Mesothelial cell of epicardium (in vitro differentiated cells): Measurements from ENCODE around the gene PLEKHD1. TPM values are rescaled to one million over a fixed set of nuclear protein-coding genes. Genes with fewer than 3 reads are reported as not detected.

Experiments
- DNase-seq, 2 experiments: peaks; one replicate each; pipeline ENCODE4 v3.0.0; 2021; ENCODE audit warnings: low spot score in 2 of 2; ENCODE audit not compliant: unreplicated experiment in 2 of 2
- H3K27ac Mint-ChIP-seq: 2 replicates; pipeline ENCODE4 v1.8.0; 2021; ENCODE audit warnings: mixed read lengths
- H3K27me3 Mint-ChIP-seq: 2 replicates; pipeline ENCODE4 v1.8.0; 2021; ENCODE audit warnings: low read depth, mixed read lengths
- H3K36me3 Mint-ChIP-seq: 2 replicates; pipeline ENCODE4 v1.8.0; 2021; ENCODE audit warnings: mixed read lengths
- H3K4me1 Mint-ChIP-seq: 2 replicates; pipeline ENCODE4 v1.8.0; 2021; ENCODE audit warnings: mixed read lengths
- H3K4me3 Mint-ChIP-seq: 2 replicates; pipeline ENCODE4 v1.8.0; 2021; ENCODE audit warnings: mild to moderate bottlenecking, moderate library complexity, mixed read lengths
- H3K9me3 Mint-ChIP-seq: 2 replicates; pipeline ENCODE4 v1.8.0; 2021; ENCODE audit warnings: mixed read lengths
- CTCF ChIP-seq: fragments of 200-600 bp; sonication (generic); IDR thresholded peaks from one replicate; pipeline ENCODE4 v1.5.0; 2021; ENCODE audit warnings: antibody characterized with exemption; ENCODE audit not compliant: unreplicated experiment
- total RNA-seq: library from RNA; stranded (reverse); gene quantifications from 3 replicates; pipeline ENCODE4 v1.2.1, GENCODE V29; 2021

The PLEKHD1 gene
- total RNA-seq, 1 donor from 2014 or later = 0.20 TPM

- no peak for DNase-seq
- TF ChIP-seq CTCF = no peak
- Mint-ChIP-seq H3K4me1 (no peaks in the 10 kb centered on the region), H3K9me3 (no peaks in the 10 kb centered on the region), H3K4me3 (no peak overlapping the region), H3K27ac (no peak overlapping the region), H3K27me3 (peaks cover 25% of the 10 kb centered on the region), H3K36me3 (no peaks in the 10 kb centered on the region)
Observed at GRCh38 chr14:69527635-69528034, 43.1 kb downstream of the PLEKHD1 start.

- H3K4me3 Mint-ChIP-seq = no peak overlapping the region
- no peaks in the 10 kb centered on the region for H3K36me3 Mint-ChIP-seq
- peaks cover 26% of the 10 kb centered on the region for H3K27me3 Mint-ChIP-seq
- no peaks in the 10 kb centered on the region for H3K9me3 Mint-ChIP-seq
- H3K27ac Mint-ChIP-seq = no peak overlapping the region
- no peak for DNase-seq
- TF ChIP-seq CTCF = no peak
- H3K4me1 Mint-ChIP-seq = no peaks in the 10 kb centered on the region
Observed at GRCh38 chr14:69528143-69528542, 43.6 kb downstream of the PLEKHD1 start.

GRCh38 chr14:69528930-69529329 lies 44.4 kb downstream of the PLEKHD1 start:
- no peak for DNase-seq
- Mint-ChIP-seq H3K4me1 (no peaks in the 10 kb centered on the region), H3K27ac (no peak overlapping the region), H3K27me3 (peaks cover 30% of the 10 kb centered on the region), H3K9me3 (no peaks in the 10 kb centered on the region), H3K36me3 (no peaks in the 10 kb centered on the region), H3K4me3 (no peak overlapping the region)
- no peak for TF ChIP-seq CTCF

- TF ChIP-seq CTCF = no peak
- H3K4me3 Mint-ChIP-seq = no peak overlapping the region
- no peaks in the 10 kb centered on the region for H3K9me3 Mint-ChIP-seq
- peaks cover 27% of the 10 kb centered on the region for H3K27me3 Mint-ChIP-seq
- H3K27ac Mint-ChIP-seq = no peak overlapping the region
- DNase-seq = no peak
- H3K36me3 Mint-ChIP-seq = no peaks in the 10 kb centered on the region
- no peaks in the 10 kb centered on the region for H3K4me1 Mint-ChIP-seq
Observed at GRCh38 chr14:69529563-69529962, 45.0 kb downstream of the PLEKHD1 start.

GRCh38 chr14:69530095-69530494 lies 45.6 kb downstream of the PLEKHD1 start:
- Mint-ChIP-seq H3K4me1 (no peaks in the 10 kb centered on the region), H3K9me3 (no peaks in the 10 kb centered on the region), H3K27ac (no peak overlapping the region), H3K27me3 (peaks cover 22% of the 10 kb centered on the region), H3K4me3 (no peak overlapping the region), H3K36me3 (no peaks in the 10 kb centered on the region)
- no peak for DNase-seq
- no peak for TF ChIP-seq CTCF

- Mint-ChIP-seq H3K9me3 (no peaks in the 10 kb centered on the region), H3K36me3 (no peaks in the 10 kb centered on the region), H3K4me1 (no peaks in the 10 kb centered on the region), H3K27ac (no peak overlapping the region), H3K27me3 (peaks cover 18% of the 10 kb centered on the region), H3K4me3 (no peak overlapping the region)
- no peak for DNase-seq
- TF ChIP-seq CTCF = no peak
Observed at GRCh38 chr14:69531135-69531534, 46.6 kb downstream of the PLEKHD1 start.
